Testis (tissue), 2 donors: Measurements from ENCODE around the gene FRMD7.

ENCODE experiments used
- POLR2A ChIP-seq: fragments of 450-650 bp; IDR thresholded peaks from one replicate; pipeline ENCODE4 v1.6.1; 2017; ENCODE audit warnings: antibody characterized with exemption, mild to moderate bottlenecking, moderate library complexity
- TF ChIP-seq, protein P1 (sequence below), 3 experiments: fragments of 450-650 bp in 2 of 3; fragments of 200-600 bp in 1 of 3; sonication (generic) in 1 of 3; IDR thresholded peaks; one replicate each; pipeline ENCODE4 v1.5.1; 2016 to 2019; ENCODE audit warnings: antibody characterized with exemption in 3 of 3, mild to moderate bottlenecking in 2 of 3, moderate library complexity in 1 of 3

DNA sequence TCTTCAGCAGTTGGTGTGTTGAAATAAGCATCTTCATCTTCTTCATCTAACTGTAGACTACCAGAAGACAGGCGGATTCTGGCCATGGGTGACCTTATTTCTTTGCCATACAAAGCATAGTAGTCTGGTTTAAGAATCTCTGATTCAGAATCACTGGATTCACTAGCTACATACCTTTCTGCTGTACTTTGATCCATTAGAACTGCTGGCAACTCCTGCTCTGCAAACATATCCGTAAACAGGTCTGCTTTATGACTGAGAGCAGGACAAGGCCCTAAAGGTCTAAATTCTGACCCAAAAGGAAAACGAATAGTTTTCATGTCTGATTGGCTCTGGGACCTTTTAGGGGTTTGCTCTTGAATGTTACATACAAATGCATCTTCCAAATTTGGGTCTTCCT is 49.9 kb downstream of the FRMD7 start:
- TF ChIP-seq, protein P1, sequence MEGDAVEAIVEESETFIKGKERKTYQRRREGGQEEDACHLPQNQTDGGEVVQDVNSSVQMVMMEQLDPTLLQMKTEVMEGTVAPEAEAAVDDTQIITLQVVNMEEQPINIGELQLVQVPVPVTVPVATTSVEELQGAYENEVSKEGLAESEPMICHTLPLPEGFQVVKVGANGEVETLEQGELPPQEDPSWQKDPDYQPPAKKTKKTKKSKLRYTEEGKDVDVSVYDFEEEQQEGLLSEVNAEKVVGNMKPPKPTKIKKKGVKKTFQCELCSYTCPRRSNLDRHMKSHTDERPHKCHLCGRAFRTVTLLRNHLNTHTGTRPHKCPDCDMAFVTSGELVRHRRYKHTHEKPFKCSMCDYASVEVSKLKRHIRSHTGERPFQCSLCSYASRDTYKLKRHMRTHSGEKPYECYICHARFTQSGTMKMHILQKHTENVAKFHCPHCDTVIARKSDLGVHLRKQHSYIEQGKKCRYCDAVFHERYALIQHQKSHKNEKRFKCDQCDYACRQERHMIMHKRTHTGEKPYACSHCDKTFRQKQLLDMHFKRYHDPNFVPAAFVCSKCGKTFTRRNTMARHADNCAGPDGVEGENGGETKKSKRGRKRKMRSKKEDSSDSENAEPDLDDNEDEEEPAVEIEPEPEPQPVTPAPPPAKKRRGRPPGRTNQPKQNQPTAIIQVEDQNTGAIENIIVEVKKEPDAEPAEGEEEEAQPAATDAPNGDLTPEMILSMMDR (IDR thresholded peaks at IDR 0.05): no peak
- no peak for TF ChIP-seq POLR2A
